GM12892 (cell line): ENCODE data around the gene JARID2.
"Not testable (repeated sequence)": the region's sequence is repeated elsewhere in the genome, so short reads cannot be mapped to it uniquely, and the experiment has no call there.

ENCODE experiments used
- DNase-seq: peaks from one replicate; pipeline ENCODE4 v3.0.0; 2011; ENCODE audit not compliant: insufficient read length
- FAIRE-seq: peaks from 2 replicates; lab custom pipeline; 2011; peaks lifted over from hg19 to GRCh38; lab: Jason Lieb, UNC
- POLR2A ChIP-seq: IDR thresholded peaks from 2 replicates; pipeline ENCODE4 v1.6.1; 2011; ENCODE audit warnings: low read depth, low read length, control low read depth
- POLR2AphosphoS5 ChIP-seq: IDR thresholded peaks from 2 replicates; pipeline ENCODE4 v1.6.1; 2011; ENCODE audit warnings: low read depth, low read length, control low read depth
- TAF1 ChIP-seq: IDR thresholded peaks from 2 replicates; pipeline ENCODE4 v1.6.1; 2011; ENCODE audit warnings: low read depth, mild to moderate bottlenecking, control low read depth, low read length, borderline replicate concordance

Gene JARID2

GRCh38 chr6:15538766-15539495 lies 293.1 kb downstream of the JARID2 start:
- DNase-seq = no peak
- no peak for TF ChIP-seq TAF1
- no peak for TF ChIP-seq POLR2AphosphoS5
- no peak for FAIRE-seq

GRCh38 chr6:15539722-15540270 lies 293.9 kb downstream of the JARID2 start:
- DNase-seq = no peak
- no peak for FAIRE-seq
- TF ChIP-seq TAF1 (no peak), POLR2A (no peak), POLR2AphosphoS5 (no peak)

GRCh38 chr6:15543332-15543917 lies 297.6 kb downstream of the JARID2 start:
- FAIRE-seq = not testable (repeated sequence)

GRCh38 chr6:15544321-15544900 lies 298.5 kb downstream of the JARID2 start:
- DNase-seq = no peak
- peak; percentile 5 for FAIRE-seq
- TF ChIP-seq POLR2A (no peak), POLR2AphosphoS5 (no peak), TAF1 (no peak)

More at GRCh38 chr6:15543332-15543917, 297.6 kb downstream of the JARID2 start:
- not testable (repeated sequence) for DNase-seq

GRCh38 chr6:15546591-15546990 lies 300.7 kb downstream of the JARID2 start:
- FAIRE-seq = no peak
- TF ChIP-seq POLR2AphosphoS5 (no peak), POLR2A (no peak), TAF1 (no peak)
- DNase-seq = no peak

- DNase-seq (no peak), FAIRE-seq (no peak)
- TF ChIP-seq TAF1 (no peak), POLR2AphosphoS5 (no peak), POLR2A (no peak)
Measured at GRCh38 chr6:15547400-15547799, 301.5 kb downstream of the JARID2 start.

GRCh38 chr6:15549371-15549770 lies 303.5 kb downstream of the JARID2 start:
- TF ChIP-seq POLR2AphosphoS5 = no peak
- TF ChIP-seq TAF1 = no peak
- no peak for TF ChIP-seq POLR2A

GRCh38 chr6:15550546-15551123 lies 304.8 kb downstream of the JARID2 start:
- FAIRE-seq (no peak), DNase-seq (no peak)
- TF ChIP-seq POLR2A = no peak
- no peak for TF ChIP-seq POLR2AphosphoS5
- no peak for TF ChIP-seq TAF1

More at GRCh38 chr6:15549371-15549770, 303.5 kb downstream of the JARID2 start:
- FAIRE-seq = no peak
- DNase-seq = no peak

- TF ChIP-seq POLR2AphosphoS5 = no peak
- DNase-seq (no peak), FAIRE-seq (no peak)
Measured at GRCh38 chr6:15551262-15551661, 305.4 kb downstream of the JARID2 start.

GRCh38 chr6:15551798-15552197 lies 305.9 kb downstream of the JARID2 start:
- DNase-seq (no peak), FAIRE-seq (peak; percentile 33)
- no peak for TF ChIP-seq POLR2AphosphoS5
- TF ChIP-seq POLR2A = no peak
- no peak for TF ChIP-seq TAF1

- DNase-seq = no peak
- TF ChIP-seq POLR2A (no peak), POLR2AphosphoS5 (no peak)
- FAIRE-seq = no peak
Measured at GRCh38 chr6:15553031-15553430, 307.2 kb downstream of the JARID2 start.
